OCI-LY3 (cell line): Measurements from ENCODE around the gene GRM4.

ENCODE experiments used
- EZH2phosphoT487 ChIP-seq: fragments of 200-600 bp; shearing (Covaris generic); IDR thresholded peaks from 2 replicates; pipeline ENCODE4 v1.6.1; 2018; ENCODE audit warnings: antibody characterized with exemption, mixed run types, low read depth
- TF ChIP-seq, protein P1 (sequence below): fragments of 200-600, 300-600 bp; sonication (generic); IDR thresholded peaks from 2 replicates; pipeline ENCODE4 v1.5.1; 2014; ENCODE audit warnings: antibody characterized with exemption, low read length, low read depth

DNA sequence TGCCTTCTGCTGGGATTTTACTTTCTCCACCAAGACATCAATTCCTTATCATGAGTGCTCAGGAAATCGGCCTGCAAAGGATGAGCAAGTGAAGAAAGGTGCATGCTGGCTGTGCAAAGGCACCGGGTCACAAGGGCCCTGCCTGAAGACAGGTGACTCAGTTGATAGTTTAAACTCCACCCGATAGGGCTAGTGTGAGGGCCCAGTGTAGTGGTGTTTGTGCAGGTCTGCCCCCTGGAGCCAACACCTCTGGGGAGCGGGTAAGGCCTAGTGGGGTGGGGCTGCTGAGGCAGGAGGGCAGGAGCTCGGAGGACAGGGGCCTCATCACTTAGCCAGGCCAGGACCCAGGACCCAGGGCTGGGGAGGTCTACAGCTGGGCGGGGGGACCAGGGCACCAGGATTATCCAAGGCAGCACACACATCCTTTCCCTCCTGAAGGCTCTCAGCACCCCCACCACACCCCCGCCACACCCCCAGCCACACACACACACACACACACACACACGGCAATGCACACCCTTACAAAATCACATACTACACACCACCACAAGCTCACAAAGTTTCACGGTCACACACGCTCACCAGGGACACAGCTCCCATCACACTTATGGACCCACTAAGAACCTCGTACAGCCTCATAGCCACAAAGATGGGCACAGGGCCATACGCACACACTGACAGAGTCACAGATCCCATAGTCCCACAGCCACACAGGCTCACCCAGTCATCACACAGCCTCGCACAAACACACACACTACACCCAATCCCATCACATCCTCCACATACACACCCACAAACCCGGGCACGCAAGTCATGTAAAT is 75.4 kb downstream of the GRM4 start:
- no peak for TF ChIP-seq EZH2phosphoT487
- TF ChIP-seq, protein P1, sequence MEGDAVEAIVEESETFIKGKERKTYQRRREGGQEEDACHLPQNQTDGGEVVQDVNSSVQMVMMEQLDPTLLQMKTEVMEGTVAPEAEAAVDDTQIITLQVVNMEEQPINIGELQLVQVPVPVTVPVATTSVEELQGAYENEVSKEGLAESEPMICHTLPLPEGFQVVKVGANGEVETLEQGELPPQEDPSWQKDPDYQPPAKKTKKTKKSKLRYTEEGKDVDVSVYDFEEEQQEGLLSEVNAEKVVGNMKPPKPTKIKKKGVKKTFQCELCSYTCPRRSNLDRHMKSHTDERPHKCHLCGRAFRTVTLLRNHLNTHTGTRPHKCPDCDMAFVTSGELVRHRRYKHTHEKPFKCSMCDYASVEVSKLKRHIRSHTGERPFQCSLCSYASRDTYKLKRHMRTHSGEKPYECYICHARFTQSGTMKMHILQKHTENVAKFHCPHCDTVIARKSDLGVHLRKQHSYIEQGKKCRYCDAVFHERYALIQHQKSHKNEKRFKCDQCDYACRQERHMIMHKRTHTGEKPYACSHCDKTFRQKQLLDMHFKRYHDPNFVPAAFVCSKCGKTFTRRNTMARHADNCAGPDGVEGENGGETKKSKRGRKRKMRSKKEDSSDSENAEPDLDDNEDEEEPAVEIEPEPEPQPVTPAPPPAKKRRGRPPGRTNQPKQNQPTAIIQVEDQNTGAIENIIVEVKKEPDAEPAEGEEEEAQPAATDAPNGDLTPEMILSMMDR = no peak
